Measurements from ENCODE around the gene USP10.

DNA sequence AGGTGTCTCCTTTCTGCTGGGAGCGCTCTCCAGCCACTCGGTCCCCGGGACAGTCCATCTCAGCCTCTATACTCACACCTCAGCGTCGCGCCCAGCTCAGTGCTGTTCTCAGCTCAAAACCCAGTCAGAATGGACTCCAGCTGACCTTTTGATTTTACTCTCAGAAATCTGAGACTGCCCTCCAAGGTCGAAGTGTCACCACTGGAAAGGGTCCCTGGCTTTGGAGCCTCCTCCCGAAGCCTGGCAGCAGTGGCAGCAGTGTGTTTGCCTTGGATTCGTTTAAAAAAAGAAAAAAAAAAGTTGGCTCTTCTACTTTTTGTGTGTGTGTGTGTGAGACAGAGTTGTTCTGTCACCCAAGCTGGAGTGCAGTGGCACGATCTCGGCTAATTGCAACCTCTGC lies 41.1 kb upstream of the USP10 start:
- TF ChIP-seq POLR2A (IDR thresholded peaks at IDR 0.05) = no peak
- TF ChIP-seq, protein P1, sequence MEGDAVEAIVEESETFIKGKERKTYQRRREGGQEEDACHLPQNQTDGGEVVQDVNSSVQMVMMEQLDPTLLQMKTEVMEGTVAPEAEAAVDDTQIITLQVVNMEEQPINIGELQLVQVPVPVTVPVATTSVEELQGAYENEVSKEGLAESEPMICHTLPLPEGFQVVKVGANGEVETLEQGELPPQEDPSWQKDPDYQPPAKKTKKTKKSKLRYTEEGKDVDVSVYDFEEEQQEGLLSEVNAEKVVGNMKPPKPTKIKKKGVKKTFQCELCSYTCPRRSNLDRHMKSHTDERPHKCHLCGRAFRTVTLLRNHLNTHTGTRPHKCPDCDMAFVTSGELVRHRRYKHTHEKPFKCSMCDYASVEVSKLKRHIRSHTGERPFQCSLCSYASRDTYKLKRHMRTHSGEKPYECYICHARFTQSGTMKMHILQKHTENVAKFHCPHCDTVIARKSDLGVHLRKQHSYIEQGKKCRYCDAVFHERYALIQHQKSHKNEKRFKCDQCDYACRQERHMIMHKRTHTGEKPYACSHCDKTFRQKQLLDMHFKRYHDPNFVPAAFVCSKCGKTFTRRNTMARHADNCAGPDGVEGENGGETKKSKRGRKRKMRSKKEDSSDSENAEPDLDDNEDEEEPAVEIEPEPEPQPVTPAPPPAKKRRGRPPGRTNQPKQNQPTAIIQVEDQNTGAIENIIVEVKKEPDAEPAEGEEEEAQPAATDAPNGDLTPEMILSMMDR (IDR thresholded peaks at IDR 0.05) = no peak
